Breast epithelium (tissue), 3 donors: ENCODE measurements around the gene GGA3.

ENCODE experiments used
- CTCF ChIP-seq, 3 donors: fragments of 450-650 bp; IDR thresholded peaks; one replicate each; pipeline ENCODE4 v1.5.1; 2016 to 2017; ENCODE audit warnings: antibody characterized with exemption in 3 of 3, mild to moderate bottlenecking in 3 of 3, moderate library complexity in 3 of 3
- POLR2AphosphoS5 ChIP-seq, 3 donors: sonication (generic); formaldehyde crosslinking; IDR thresholded peaks; one replicate each; pipeline ENCODE4 v1.6.1; 2017; ENCODE audit warnings: antibody characterized with exemption in 3 of 3

GRCh38 chr17:75288770-75289114 is 27.3 kb upstream of the GGA3 start:
- TF ChIP-seq POLR2AphosphoS5 (IDR thresholded peaks at IDR 0.05) (no peak), CTCF (IDR thresholded peaks at IDR 0.05) (no peak)
